GM12865 (cell line): ENCODE data around the gene UROC1.

ENCODE experiments used
- DNase-seq: peaks from one replicate; pipeline ENCODE4 v3.0.0; 2010; ENCODE audit warnings: low read depth
- H3K4me3 ChIP-seq: 2 replicates; pipeline ENCODE4 v1.5.1; 2011; ENCODE audit warnings: mild to moderate bottlenecking, low read depth, low read length, control low read depth
- CTCF ChIP-seq: IDR thresholded peaks from 2 replicates; pipeline ENCODE4 v1.5.1; 2011; ENCODE audit warnings: low read length, control low read depth, low read depth, inconsistent platforms; ENCODE audit not compliant: insufficient read depth; ENCODE audit errors: missing control alignments

Gene UROC1

GRCh38 chr3:126500016-126500415 is 17.6 kb downstream of the UROC1 start:
- no peak for TF ChIP-seq CTCF
- no peak for DNase-seq
- no peak overlapping the region for H3K4me3 ChIP-seq

- no peak for TF ChIP-seq CTCF
- no peak for DNase-seq
- no peak overlapping the region for H3K4me3 ChIP-seq
Measured at GRCh38 chr3:126499401-126499800, 18.2 kb downstream of the UROC1 start.

GRCh38 chr3:126498929-126499328 is 18.6 kb downstream of the UROC1 start:
- DNase-seq: no peak
- TF ChIP-seq CTCF: no peak
- H3K4me3 ChIP-seq: no peak overlapping the region

GRCh38 chr3:126498461-126498860 is 19.1 kb downstream of the UROC1 start:
- TF ChIP-seq CTCF: no peak
- H3K4me3 ChIP-seq: no peak overlapping the region
- no peak for DNase-seq

DNA sequence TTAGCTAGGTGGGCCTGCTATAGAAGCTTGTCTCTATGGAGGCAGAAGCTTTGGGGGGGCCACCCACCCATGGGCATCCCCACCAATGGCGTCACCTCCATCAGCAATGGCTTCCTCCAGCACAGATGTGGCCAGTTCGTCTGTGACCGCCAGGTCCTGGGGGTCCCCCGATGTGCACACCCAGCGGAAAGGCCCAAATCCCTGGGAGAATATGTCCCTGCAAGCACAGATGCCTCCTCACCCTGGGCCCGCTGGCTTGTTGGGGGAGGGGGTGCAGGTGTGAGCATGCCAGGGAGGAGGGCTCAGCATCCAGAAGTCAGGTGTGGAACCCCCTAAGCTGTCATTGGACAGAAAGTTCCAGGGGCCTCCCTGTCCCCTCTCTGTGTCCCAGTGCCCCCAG is 19.6 kb downstream of the UROC1 start:
- no peak for DNase-seq
- no peak for TF ChIP-seq CTCF
- no peak overlapping the region for H3K4me3 ChIP-seq

- no peak for DNase-seq
- TF ChIP-seq CTCF: no peak
- no peak overlapping the region for H3K4me3 ChIP-seq
Measured at GRCh38 chr3:126496894-126497850, 20.4 kb downstream of the UROC1 start.
